Measurements from ENCODE around the gene BCAS3.

The BCAS3 gene

DNA sequence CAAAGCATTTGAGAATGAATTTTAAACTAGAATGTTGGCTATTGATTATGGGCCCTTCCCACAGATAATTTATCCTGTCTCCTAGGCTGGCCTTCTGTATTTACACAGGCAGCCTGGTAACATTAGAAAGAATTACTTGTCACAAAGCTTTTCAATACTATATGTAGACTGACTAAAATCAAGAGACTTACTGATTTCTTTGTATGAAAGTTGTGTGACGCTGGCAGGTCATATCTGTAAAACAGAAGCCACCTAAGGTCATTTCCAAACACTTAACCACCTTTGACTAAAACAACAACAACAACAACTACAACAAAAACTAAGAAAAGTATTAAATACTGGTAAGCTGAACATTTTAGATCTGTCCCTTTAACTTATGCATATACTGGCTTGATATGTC lies 393.0 kb downstream of the BCAS3 start:
- ATAC-seq: no peak
- TF ChIP-seq PATZ1 (CRISPR knock-in tag; IDR thresholded peaks at IDR 0.05; ENCODE audit: borderline replicate concordance) (no peak), RARB (CRISPR knock-in tag; IDR thresholded peaks at IDR 0.05) (no peak), TOX (CRISPR knock-in tag; IDR thresholded peaks at IDR 0.05; ENCODE audit: borderline replicate concordance) (no peak)

- no peak for ATAC-seq
- no peak for TF ChIP-seq OSR1 (CRISPR knock-in tag; IDR thresholded peaks at IDR 0.05)
- TF ChIP-seq, protein P1, sequence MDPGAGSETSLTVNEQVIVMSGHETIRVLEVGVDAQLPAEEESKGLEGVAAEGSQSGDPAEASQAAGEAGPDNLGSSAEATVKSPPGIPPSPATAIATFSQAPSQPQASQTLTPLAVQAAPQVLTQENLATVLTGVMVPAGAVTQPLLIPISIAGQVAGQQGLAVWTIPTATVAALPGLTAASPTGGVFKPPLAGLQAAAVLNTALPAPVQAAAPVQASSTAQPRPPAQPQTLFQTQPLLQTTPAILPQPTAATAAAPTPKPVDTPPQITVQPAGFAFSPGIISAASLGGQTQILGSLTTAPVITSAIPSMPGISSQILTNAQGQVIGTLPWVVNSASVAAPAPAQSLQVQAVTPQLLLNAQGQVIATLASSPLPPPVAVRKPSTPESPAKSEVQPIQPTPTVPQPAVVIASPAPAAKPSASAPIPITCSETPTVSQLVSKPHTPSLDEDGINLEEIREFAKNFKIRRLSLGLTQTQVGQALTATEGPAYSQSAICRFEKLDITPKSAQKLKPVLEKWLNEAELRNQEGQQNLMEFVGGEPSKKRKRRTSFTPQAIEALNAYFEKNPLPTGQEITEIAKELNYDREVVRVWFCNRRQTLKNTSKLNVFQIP (CRISPR knock-in tag; IDR thresholded peaks at IDR 0.05; ENCODE audit: borderline replicate concordance, low read depth): no peak
- TF ChIP-seq PATZ1 (CRISPR knock-in tag; IDR thresholded peaks at IDR 0.05; ENCODE audit: borderline replicate concordance): no peak
- TF ChIP-seq ISL1 (CRISPR knock-in tag; IDR thresholded peaks at IDR 0.05): no peak
- TF ChIP-seq ZNF8 (CRISPR knock-in tag; IDR thresholded peaks at IDR 0.05): no peak
- TF ChIP-seq RARB (CRISPR knock-in tag; IDR thresholded peaks at IDR 0.05): no peak
- no peak for TF ChIP-seq ESRRG (CRISPR knock-in tag; IDR thresholded peaks at IDR 0.05)
- TF ChIP-seq ZFP30 (CRISPR knock-in tag; IDR thresholded peaks at IDR 0.05): no peak
- no peak for TF ChIP-seq TCF4 (CRISPR knock-in tag; IDR thresholded peaks at IDR 0.05; ENCODE audit: borderline replicate concordance)
- no peak for TF ChIP-seq BACH2 (CRISPR knock-in tag; IDR thresholded peaks at IDR 0.05; ENCODE audit: borderline replicate concordance)
- no peak for TF ChIP-seq ZNF70 (CRISPR knock-in tag; IDR thresholded peaks at IDR 0.05)
- TF ChIP-seq ZFP3 (CRISPR knock-in tag; IDR thresholded peaks at IDR 0.05): no peak
- no peak for TF ChIP-seq ARNTL (CRISPR knock-in tag; IDR thresholded peaks at IDR 0.05; ENCODE audit: borderline replicate concordance, low read depth)
- no peak for TF ChIP-seq ZC3H10 (CRISPR knock-in tag; IDR thresholded peaks at IDR 0.05)
- TF ChIP-seq CSDC2 (CRISPR knock-in tag; IDR thresholded peaks at IDR 0.05): no peak
- no peak for TF ChIP-seq TSHZ2 (CRISPR knock-in tag; IDR thresholded peaks at IDR 0.05)
- no peak for TF ChIP-seq SNAI2 (CRISPR knock-in tag; IDR thresholded peaks at IDR 0.05)
- TF ChIP-seq ZNF565 (CRISPR knock-in tag; conservative IDR thresholded peaks at IDR 0.05; ENCODE audit: low read depth): no peak
- TF ChIP-seq, protein P2, sequence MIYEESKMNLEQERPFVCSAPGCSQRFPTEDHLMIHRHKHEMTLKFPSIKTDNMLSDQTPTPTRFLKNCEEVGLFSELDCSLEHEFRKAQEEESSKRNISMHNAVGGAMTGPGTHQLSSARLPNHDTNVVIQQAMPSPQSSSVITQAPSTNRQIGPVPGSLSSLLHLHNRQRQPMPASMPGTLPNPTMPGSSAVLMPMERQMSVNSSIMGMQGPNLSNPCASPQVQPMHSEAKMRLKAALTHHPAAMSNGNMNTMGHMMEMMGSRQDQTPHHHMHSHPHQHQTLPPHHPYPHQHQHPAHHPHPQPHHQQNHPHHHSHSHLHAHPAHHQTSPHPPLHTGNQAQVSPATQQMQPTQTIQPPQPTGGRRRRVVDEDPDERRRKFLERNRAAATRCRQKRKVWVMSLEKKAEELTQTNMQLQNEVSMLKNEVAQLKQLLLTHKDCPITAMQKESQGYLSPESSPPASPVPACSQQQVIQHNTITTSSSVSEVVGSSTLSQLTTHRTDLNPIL (CRISPR knock-in tag; IDR thresholded peaks at IDR 0.05; ENCODE audit: low read depth): no peak
- TF ChIP-seq PPARA (CRISPR knock-in tag; IDR thresholded peaks at IDR 0.05; ENCODE audit: borderline replicate concordance): no peak
These were observed 395.0 kb downstream of the BCAS3 start for GRCh38 chr17:61072648-61073047.

DNA sequence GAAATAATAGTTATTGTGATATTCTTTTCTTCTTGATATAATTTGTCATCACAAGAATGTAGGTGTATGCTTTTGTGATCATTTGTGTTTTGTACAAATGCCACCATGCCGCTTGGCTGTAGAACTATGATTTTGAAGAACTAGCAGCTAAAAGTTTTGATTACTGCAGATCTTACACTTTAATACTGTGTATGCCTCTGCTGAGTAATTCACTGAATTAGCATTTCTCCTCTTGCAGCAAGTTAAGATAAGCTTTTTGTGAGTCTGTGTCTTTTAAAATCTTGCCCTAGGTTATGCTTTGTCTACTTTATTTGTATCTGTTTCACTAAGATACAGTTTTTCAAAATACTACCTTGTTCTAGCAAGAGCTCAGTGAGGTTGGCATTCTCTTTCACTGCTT lies 395.5 kb downstream of the BCAS3 start:
- no peak for ATAC-seq
- TF ChIP-seq TCF4 (CRISPR knock-in tag; IDR thresholded peaks at IDR 0.05; ENCODE audit: borderline replicate concordance): no peak
- TF ChIP-seq ZNF70 (CRISPR knock-in tag; IDR thresholded peaks at IDR 0.05): no peak
- no peak for TF ChIP-seq SNAI2 (CRISPR knock-in tag; IDR thresholded peaks at IDR 0.05)
- TF ChIP-seq GLIS3 (CRISPR knock-in tag; IDR thresholded peaks at IDR 0.05): no peak
- TF ChIP-seq, protein P1 (CRISPR knock-in tag; IDR thresholded peaks at IDR 0.05; ENCODE audit: borderline replicate concordance, low read depth): no peak
- TF ChIP-seq PATZ1 (CRISPR knock-in tag; IDR thresholded peaks at IDR 0.05; ENCODE audit: borderline replicate concordance): no peak
- no peak for TF ChIP-seq TOX (CRISPR knock-in tag; IDR thresholded peaks at IDR 0.05; ENCODE audit: borderline replicate concordance)
- no peak for TF ChIP-seq ZC3H10 (CRISPR knock-in tag; IDR thresholded peaks at IDR 0.05)
- no peak for TF ChIP-seq ZNF565 (CRISPR knock-in tag; conservative IDR thresholded peaks at IDR 0.05; ENCODE audit: low read depth)
- TF ChIP-seq CSDC2 (CRISPR knock-in tag; IDR thresholded peaks at IDR 0.05): no peak
- no peak for TF ChIP-seq BACH2 (CRISPR knock-in tag; IDR thresholded peaks at IDR 0.05; ENCODE audit: borderline replicate concordance)
- TF ChIP-seq RARB (CRISPR knock-in tag; IDR thresholded peaks at IDR 0.05): no peak
- TF ChIP-seq ESRRG (CRISPR knock-in tag; IDR thresholded peaks at IDR 0.05): no peak
- TF ChIP-seq, protein P2 (CRISPR knock-in tag; IDR thresholded peaks at IDR 0.05; ENCODE audit: low read depth): no peak
- TF ChIP-seq OSR1 (CRISPR knock-in tag; IDR thresholded peaks at IDR 0.05): no peak
- no peak for TF ChIP-seq ARNTL (CRISPR knock-in tag; IDR thresholded peaks at IDR 0.05; ENCODE audit: borderline replicate concordance, low read depth)
